Measurements from ENCODE around the gene BRPF3.

BRPF3 gene

GRCh38 chr6:36276581-36277536 lies 80.3 kb downstream of the BRPF3 start:
- TF ChIP-seq GATA1 (IDR thresholded peaks at IDR 0.05; ENCODE audit: low read depth, low read length) (no peak), POLR2A (IDR thresholded peaks at IDR 0.05; ENCODE audit: low read length) (no peak)
- DNase-seq: no peak

GRCh38 chr6:36277946-36278470 lies 81.5 kb downstream of the BRPF3 start:
- DNase-seq: peak in 1 of 2 experiments; percentile 22
- TF ChIP-seq GATA1 (IDR thresholded peaks at IDR 0.05; ENCODE audit: low read depth, low read length) (no peak), POLR2A (IDR thresholded peaks at IDR 0.05; ENCODE audit: low read length) (no peak)

GRCh38 chr6:36280467-36280866 lies 83.9 kb downstream of the BRPF3 start:
- DNase-seq: no peak
- no peak for TF ChIP-seq POLR2A (IDR thresholded peaks at IDR 0.05; ENCODE audit: low read length)

GRCh38 chr6:36280983-36281382 lies 84.4 kb downstream of the BRPF3 start:
- TF ChIP-seq GATA1 (IDR thresholded peaks at IDR 0.05; ENCODE audit: low read depth, low read length): no peak
- TF ChIP-seq POLR2A (IDR thresholded peaks at IDR 0.05; ENCODE audit: low read length): no peak
- DNase-seq: no peak
